Retinal pigment epithelial cell (primary cell): ENCODE results near the gene RHOC.

ENCODE experiments used
- DNase-seq: peaks from one replicate; pipeline ENCODE4 v3.0.0-alpha.2; 2010; ENCODE audit warnings: low read depth
- H3K4me3 ChIP-seq: 2 replicates; pipeline ENCODE4 v1.5.1; 2011; ENCODE audit warnings: mild to moderate bottlenecking, low read length, control low read depth, moderate library complexity
- TF ChIP-seq, protein P1 (sequence below): conservative IDR thresholded peaks from 2 replicates; pipeline ENCODE4 v1.5.1; 2011; ENCODE audit warnings: low read depth, low read length, control low read depth, inconsistent platforms

Gene RHOC

DNA sequence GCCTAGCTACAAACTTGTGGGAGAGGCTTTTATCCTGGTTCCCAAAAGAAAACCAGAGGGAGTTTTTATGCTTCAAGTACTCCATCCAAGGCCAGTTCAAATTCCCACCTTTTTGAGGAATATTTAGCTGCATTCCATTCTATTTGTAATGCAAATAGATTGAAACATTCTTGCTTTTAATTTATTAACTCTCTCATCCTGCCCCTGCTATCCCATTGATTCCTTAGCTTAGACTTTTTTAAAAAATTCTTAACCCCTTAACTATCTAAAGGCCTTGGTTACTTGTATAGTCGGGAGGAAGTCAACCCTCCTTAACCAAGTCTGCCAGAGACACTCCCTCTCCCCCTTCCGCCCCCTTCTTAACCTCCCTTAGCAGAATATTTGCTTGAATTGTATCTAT lies 34.9 kb downstream of the RHOC start:
- TF ChIP-seq, protein P1, sequence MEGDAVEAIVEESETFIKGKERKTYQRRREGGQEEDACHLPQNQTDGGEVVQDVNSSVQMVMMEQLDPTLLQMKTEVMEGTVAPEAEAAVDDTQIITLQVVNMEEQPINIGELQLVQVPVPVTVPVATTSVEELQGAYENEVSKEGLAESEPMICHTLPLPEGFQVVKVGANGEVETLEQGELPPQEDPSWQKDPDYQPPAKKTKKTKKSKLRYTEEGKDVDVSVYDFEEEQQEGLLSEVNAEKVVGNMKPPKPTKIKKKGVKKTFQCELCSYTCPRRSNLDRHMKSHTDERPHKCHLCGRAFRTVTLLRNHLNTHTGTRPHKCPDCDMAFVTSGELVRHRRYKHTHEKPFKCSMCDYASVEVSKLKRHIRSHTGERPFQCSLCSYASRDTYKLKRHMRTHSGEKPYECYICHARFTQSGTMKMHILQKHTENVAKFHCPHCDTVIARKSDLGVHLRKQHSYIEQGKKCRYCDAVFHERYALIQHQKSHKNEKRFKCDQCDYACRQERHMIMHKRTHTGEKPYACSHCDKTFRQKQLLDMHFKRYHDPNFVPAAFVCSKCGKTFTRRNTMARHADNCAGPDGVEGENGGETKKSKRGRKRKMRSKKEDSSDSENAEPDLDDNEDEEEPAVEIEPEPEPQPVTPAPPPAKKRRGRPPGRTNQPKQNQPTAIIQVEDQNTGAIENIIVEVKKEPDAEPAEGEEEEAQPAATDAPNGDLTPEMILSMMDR = no peak
- H3K4me3 ChIP-seq = no peak overlapping the region
- no peak for DNase-seq

DNA sequence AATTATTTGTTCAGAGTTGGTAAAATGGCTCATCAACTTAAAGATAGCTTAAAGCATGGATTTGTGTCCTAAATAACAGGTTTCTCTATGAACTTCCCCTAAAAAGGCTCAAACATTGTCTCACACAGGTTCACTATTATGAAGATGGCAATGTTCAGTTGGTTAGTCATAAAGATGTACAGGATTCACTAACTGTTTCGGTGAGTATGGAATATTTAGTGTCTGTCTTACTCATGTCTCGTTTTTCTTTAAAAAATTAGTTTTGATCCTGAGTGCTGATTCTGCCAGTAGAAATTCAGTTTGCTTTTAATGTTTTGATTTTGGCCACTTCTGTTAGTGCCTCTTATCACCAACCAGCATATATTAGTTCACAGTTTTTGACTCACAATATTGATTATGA lies 40.0 kb downstream of the RHOC start:
- H3K4me3 ChIP-seq = no peak overlapping the region
- DNase-seq = no peak
- TF ChIP-seq, protein P1 = no peak

DNA sequence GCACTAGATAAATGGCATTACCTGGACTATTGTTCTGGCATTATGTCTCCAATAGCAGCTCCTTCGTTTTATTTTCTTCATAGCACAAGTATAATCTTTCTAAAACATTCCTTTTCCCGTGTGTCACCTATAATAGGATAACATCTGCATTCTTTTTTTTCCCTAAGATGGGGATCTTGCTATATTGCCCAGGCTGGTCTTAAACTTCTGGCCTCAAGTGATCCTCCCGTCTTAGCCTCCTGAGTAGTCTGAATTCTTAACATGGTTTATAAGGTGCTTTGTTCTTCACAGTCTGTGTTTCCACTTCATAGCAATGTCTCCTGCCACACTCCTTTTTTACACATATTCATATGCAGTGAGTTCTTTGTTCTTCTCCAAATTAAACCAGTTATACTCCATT lies 41.1 kb downstream of the RHOC start:
- TF ChIP-seq, protein P1 = no peak
- no peak for DNase-seq
- H3K4me3 ChIP-seq = no peak overlapping the region

DNA sequence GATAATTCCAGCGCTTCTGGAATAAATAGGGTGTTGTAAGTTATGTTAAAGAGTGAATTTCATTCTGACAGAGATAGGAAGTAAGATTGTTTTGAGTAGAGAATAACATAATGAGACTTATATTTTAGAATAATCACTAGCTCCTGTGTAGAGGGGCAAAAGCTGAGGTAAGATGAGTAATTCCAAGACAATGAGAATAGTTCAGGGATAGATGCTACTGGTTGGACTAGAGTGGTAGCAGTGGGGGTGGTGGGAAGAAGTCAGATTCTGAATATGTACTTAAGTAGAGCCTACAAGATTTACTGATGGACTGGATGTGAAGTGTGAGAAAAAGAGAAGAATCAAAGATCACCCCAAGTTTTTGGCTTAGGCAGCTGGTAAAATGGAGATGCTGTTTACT lies 55.7 kb downstream of the RHOC start:
- H3K4me3 ChIP-seq = no peak overlapping the region
- no peak for DNase-seq
- TF ChIP-seq, protein P1 = no peak
